Neural progenitor cell (in vitro differentiated cells): ENCODE measurements around the gene LHX2. TPM values are rescaled to one million over a fixed set of nuclear protein-coding genes. Genes with fewer than 3 reads are reported as not detected.

ENCODE experiments used
- DNase-seq: peaks from one replicate; pipeline ENCODE4 v3.0.0-alpha.2; 2016; ENCODE audit warnings: low spot score
- H2AFZ ChIP-seq: fragments of 200-600 bp; sonication (generic); replicated peaks from 2 replicates; pipeline ENCODE4 v1.6.1; 2016; ENCODE audit warnings: antibody characterized with exemption
- H3F3A ChIP-seq: fragments of 200-600 bp; sonication (generic); 2 replicates; pipeline ENCODE4 v1.6.1; 2016; ENCODE audit warnings: antibody characterized with exemption, low read depth
- H3K27ac ChIP-seq: fragments of 200-600 bp; sonication (generic); 2 replicates; pipeline ENCODE4 v1.5.1; 2016; ENCODE audit warnings: mild to moderate bottlenecking
- H3K27me3 ChIP-seq: fragments of 200-600 bp; sonication (generic); 2 replicates; pipeline ENCODE4 v1.6.1; 2016; ENCODE audit warnings: mild to moderate bottlenecking, moderate library complexity
- H3K36me3 ChIP-seq: fragments of 200-600 bp; sonication (generic); 2 replicates; pipeline ENCODE4 v1.5.1; 2016
- H3K4me1 ChIP-seq: fragments of 200-600 bp; sonication (generic); 2 replicates; pipeline ENCODE4 v1.6.1; 2016; ENCODE audit warnings: mixed run types
- H3K4me2 ChIP-seq: fragments of 200-600 bp; sonication (generic); 2 replicates; pipeline ENCODE4 v1.6.1; 2016
- H3K4me3 ChIP-seq: fragments of 200-600 bp; sonication (generic); 2 replicates; pipeline ENCODE4 v1.5.1; 2016
- H3K79me2 ChIP-seq: fragments of 200-600 bp; sonication (generic); 2 replicates; pipeline ENCODE4 v1.6.1; 2016; ENCODE audit warnings: low read depth
- H3K9ac ChIP-seq: fragments of 200-600 bp; sonication (generic); 2 replicates; pipeline ENCODE4 v1.6.1; 2016
- H3K9me3 ChIP-seq: fragments of 200-600 bp; sonication (generic); 2 replicates; pipeline ENCODE4 v1.5.1; 2016; ENCODE audit warnings: low read depth
- H4K20me1 ChIP-seq: fragments of 200-600 bp; sonication (generic); 2 replicates; pipeline ENCODE4 v1.6.1; 2016; ENCODE audit warnings: low read depth
- H3K27ac Mint-ChIP-seq: 3 replicates; pipeline ENCODE4 v1.8.0; 2021; ENCODE audit warnings: mixed read lengths
- H3K27me3 Mint-ChIP-seq: 2 replicates; pipeline ENCODE4 v1.8.0; 2022; ENCODE audit warnings: low read depth, mild to moderate bottlenecking, inconsistent platforms, moderate library complexity, mixed read lengths; ENCODE audit not compliant: insufficient read depth
- H3K36me3 Mint-ChIP-seq: 3 replicates; pipeline ENCODE4 v1.8.0; 2021; ENCODE audit warnings: mixed read lengths
- H3K4me1 Mint-ChIP-seq: 3 replicates; pipeline ENCODE4 v1.8.0; 2021; ENCODE audit warnings: mixed read lengths
- H3K4me3 Mint-ChIP-seq: 3 replicates; pipeline ENCODE4 v1.8.0; 2021; ENCODE audit warnings: mild to moderate bottlenecking, moderate library complexity, mixed read lengths
- H3K9me3 Mint-ChIP-seq: 3 replicates; pipeline ENCODE4 v1.8.0; 2020; ENCODE audit warnings: mixed read lengths
- CTCF ChIP-seq: fragments of 200-600 bp; sonication (generic); IDR thresholded peaks from 2 replicates; pipeline ENCODE4 v1.5.1; 2017; ENCODE audit warnings: antibody characterized with exemption, mild to moderate bottlenecking
- EZH2 ChIP-seq: fragments of 200-600 bp; sonication (generic); IDR thresholded peaks from 2 replicates; pipeline ENCODE4 v1.6.1; 2017; ENCODE audit warnings: antibody characterized with exemption, mild to moderate bottlenecking, moderate library complexity
- EZH2phosphoT487 ChIP-seq: fragments of 200-600 bp; sonication (generic); IDR thresholded peaks from 2 replicates; pipeline ENCODE4 v1.6.1; 2017; ENCODE audit warnings: antibody characterized with exemption
- total RNA-seq: library from RNA; depleted of rRNA; stranded (reverse); fragments of >200 nt; gene quantifications from 2 replicates; pipeline ENCODE4 v1.2.3, GENCODE V29; 2015; ENCODE audit warnings: low replicate concordance

The LHX2 gene
- total RNA-seq, 1 donor from 2014 or later = 36.3 TPM

- Histone ChIP-seq H3K9me3 (no peaks in the 10 kb centered on the region), H3F3A (peaks cover 96% of the 10 kb centered on the region), H3K4me2 (peak overlapping the region; percentile 92), H2AFZ (no peak overlapping the region), H3K9ac (no peak overlapping the region), H3K4me1 (peaks cover 88% of the 10 kb centered on the region), H3K36me3 (no peaks in the 10 kb centered on the region), H3K4me3 (peak overlapping the region; percentile 4), H3K79me2 (peaks cover 79% of the 10 kb centered on the region), H4K20me1 (peaks cover 79% of the 10 kb centered on the region), H3K27me3 (peaks cover 97% of the 10 kb centered on the region), H3K27ac (no peak overlapping the region)
- no peaks in the 10 kb centered on the region for H3K36me3 Mint-ChIP-seq
- DNase-seq = peak; percentile 71
- TF ChIP-seq EZH2 (no peak), EZH2phosphoT487 (no peak), CTCF (no peak)
- no peak overlapping the region for H3K4me3 Mint-ChIP-seq
- peaks cover 4% of the 10 kb centered on the region for H3K9me3 Mint-ChIP-seq
- peaks cover 50% of the 10 kb centered on the region for H3K4me1 Mint-ChIP-seq
- H3K27me3 Mint-ChIP-seq = peaks cover 94% of the 10 kb centered on the region
- H3K27ac Mint-ChIP-seq = no peak overlapping the region
Observed at GRCh38 chr9:124005029-124005771, 6.4 kb upstream of the LHX2 start.

GRCh38 chr9:124006448-124007361 lies 4.9 kb upstream of the LHX2 start:
- Mint-ChIP-seq H3K4me1 (peaks cover 43% of the 10 kb centered on the region), H3K27ac (no peak overlapping the region), H3K4me3 (no peak overlapping the region), H3K9me3 (no peaks in the 10 kb centered on the region), H3K27me3 (peaks cover 83% of the 10 kb centered on the region), H3K36me3 (no peaks in the 10 kb centered on the region)
- H3K79me2 ChIP-seq = peaks cover 82% of the 10 kb centered on the region
- no peak overlapping the region for H2AFZ ChIP-seq
- H3K4me2 ChIP-seq = peak overlapping the region; percentile 92
- H3K4me1 ChIP-seq = peaks cover 83% of the 10 kb centered on the region
- no peaks in the 10 kb centered on the region for H3K36me3 ChIP-seq
- H3K9me3 ChIP-seq = no peaks in the 10 kb centered on the region
- H3K27me3 ChIP-seq = peaks cover 100% of the 10 kb centered on the region
- TF ChIP-seq EZH2phosphoT487 = no peak
- no peak for TF ChIP-seq CTCF
- no peak for TF ChIP-seq EZH2
- peaks cover 75% of the 10 kb centered on the region for H4K20me1 ChIP-seq
- no peak overlapping the region for H3K27ac ChIP-seq
- no peak overlapping the region for H3K9ac ChIP-seq
- peak overlapping the region; percentile 76 for H3K4me3 ChIP-seq
- peaks cover 95% of the 10 kb centered on the region for H3F3A ChIP-seq
- peak; percentile 61 for DNase-seq

DNA sequence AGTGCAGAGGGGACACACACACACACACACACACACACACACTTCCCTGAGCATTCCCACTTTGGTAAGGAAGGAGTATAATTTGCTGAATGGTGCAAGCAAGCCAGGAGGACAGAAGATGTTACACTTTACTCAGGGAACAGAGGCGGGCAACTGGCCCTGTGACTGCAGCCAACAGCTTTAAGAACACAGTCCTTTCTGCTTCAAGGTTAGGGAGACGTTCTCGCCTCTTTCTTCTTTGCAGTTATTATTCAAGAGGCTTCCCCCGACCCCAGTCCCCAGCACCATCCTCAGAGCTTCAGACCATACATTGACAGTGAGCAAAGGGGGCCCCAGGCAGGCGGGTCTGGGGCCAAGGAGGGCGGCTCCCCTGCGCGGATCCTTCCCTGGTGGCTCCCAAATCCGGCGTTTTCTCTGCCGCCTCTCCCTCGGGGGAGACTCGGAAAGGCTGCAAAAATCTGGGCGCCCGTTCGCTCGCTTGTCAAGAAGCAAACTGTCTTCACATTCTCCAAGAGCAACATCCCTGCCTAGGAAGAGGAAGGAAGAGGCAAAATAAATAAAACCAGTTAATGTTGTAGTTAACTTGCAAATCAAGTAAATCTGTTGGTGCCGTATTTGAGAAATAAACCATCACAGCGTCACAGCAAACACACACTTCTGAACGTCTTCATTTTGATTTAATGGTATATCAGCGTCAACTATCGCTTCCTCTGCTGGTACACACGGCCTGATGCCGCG lies 3.8 kb upstream of the LHX2 start:
- Mint-ChIP-seq H3K27me3 (peaks cover 75% of the 10 kb centered on the region), H3K9me3 (no peaks in the 10 kb centered on the region), H3K27ac (no peak overlapping the region), H3K4me3 (peak overlapping the region; percentile 77), H3K36me3 (no peaks in the 10 kb centered on the region), H3K4me1 (peaks cover 43% of the 10 kb centered on the region)
- DNase-seq = peak; percentile 30
- Histone ChIP-seq H3K4me3 (peak overlapping the region; percentile 76), H3K9me3 (no peaks in the 10 kb centered on the region), H3K4me1 (peaks cover 73% of the 10 kb centered on the region), H3K36me3 (no peaks in the 10 kb centered on the region), H4K20me1 (peaks cover 75% of the 10 kb centered on the region), H3K4me2 (peak overlapping the region; percentile 92), H3K27ac (no peak overlapping the region), H3F3A (peaks cover 90% of the 10 kb centered on the region), H3K27me3 (peaks cover 100% of the 10 kb centered on the region), H2AFZ (no peak overlapping the region), H3K79me2 (peaks cover 81% of the 10 kb centered on the region), H3K9ac (no peak overlapping the region)
- TF ChIP-seq CTCF = no peak
- no peak for TF ChIP-seq EZH2phosphoT487
- no peak for TF ChIP-seq EZH2
